ENCODE measurements around the gene AGRN.

Gene AGRN

DNA sequence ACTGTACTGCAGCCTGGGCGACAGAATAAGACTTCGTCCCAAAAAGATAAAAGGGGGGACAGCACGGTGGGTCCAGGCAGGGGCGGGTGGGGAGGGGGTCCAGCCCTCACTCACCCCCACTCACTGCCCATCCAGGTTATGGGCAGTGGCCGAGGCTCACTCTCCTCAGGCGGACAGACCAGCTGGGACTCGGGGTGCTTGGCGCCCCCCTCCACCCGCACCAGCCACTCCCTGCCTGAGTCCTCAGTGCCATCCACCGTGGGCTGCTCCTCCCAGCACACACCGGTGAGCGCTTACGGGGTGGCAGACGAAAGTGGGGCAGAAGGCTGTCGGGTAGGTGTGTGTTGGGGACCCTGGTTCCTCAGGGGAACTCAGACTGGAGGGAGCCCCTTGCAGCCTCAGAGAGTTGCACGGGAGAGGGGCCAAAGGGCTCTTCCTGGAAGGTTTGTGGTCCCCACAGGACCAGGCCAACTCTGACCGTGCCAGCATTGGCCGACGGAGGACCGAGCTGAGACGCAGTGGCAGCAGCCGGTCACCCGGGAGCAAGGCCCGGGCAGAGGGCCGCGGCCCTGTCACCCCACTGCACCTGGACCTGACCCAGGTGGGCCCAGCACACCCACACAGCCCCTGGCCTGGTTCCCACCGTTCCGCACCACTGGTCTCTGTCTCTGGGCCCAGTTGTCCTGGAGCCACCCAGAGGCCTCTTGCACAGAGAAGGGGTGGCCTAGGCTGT is 47.0 kb upstream of the AGRN start:
- no peak for ATAC-seq
- no peak for TF ChIP-seq ZFP30 (CRISPR knock-in tag; IDR thresholded peaks at IDR 0.05)
- TF ChIP-seq RARB (CRISPR knock-in tag; IDR thresholded peaks at IDR 0.05), result no peak
- no peak for TF ChIP-seq ZC3H10 (CRISPR knock-in tag; IDR thresholded peaks at IDR 0.05)
- TF ChIP-seq TSHZ2 (CRISPR knock-in tag; IDR thresholded peaks at IDR 0.05), result no peak
- TF ChIP-seq CSDC2 (CRISPR knock-in tag; IDR thresholded peaks at IDR 0.05), result no peak
- no peak for TF ChIP-seq ZNF70 (CRISPR knock-in tag; IDR thresholded peaks at IDR 0.05)
- no peak for TF ChIP-seq SNAI2 (CRISPR knock-in tag; IDR thresholded peaks at IDR 0.05)
- no peak for TF ChIP-seq CSRNP3 (CRISPR knock-in tag; IDR thresholded peaks at IDR 0.05)
- no peak for TF ChIP-seq PATZ1 (CRISPR knock-in tag; IDR thresholded peaks at IDR 0.05; ENCODE audit: borderline replicate concordance)
- TF ChIP-seq PPARA (CRISPR knock-in tag; IDR thresholded peaks at IDR 0.05; ENCODE audit: borderline replicate concordance), result no peak
- TF ChIP-seq ZNF8 (CRISPR knock-in tag; IDR thresholded peaks at IDR 0.05), result no peak
- TF ChIP-seq ESRRG (CRISPR knock-in tag; IDR thresholded peaks at IDR 0.05), result no peak
- TF ChIP-seq ZFP3 (CRISPR knock-in tag; IDR thresholded peaks at IDR 0.05), result no peak
- no peak for TF ChIP-seq ZNF565 (CRISPR knock-in tag; conservative IDR thresholded peaks at IDR 0.05; ENCODE audit: low read depth)
- no peak for TF ChIP-seq GLIS3 (CRISPR knock-in tag; IDR thresholded peaks at IDR 0.05)
- TF ChIP-seq ARNTL (CRISPR knock-in tag; IDR thresholded peaks at IDR 0.05; ENCODE audit: borderline replicate concordance, low read depth), result no peak

GRCh38 chr1:973459-974292 is 46.2 kb upstream of the AGRN start:
- no peak for ATAC-seq
- TF ChIP-seq OSR1 (CRISPR knock-in tag; IDR thresholded peaks at IDR 0.05) (no peak), PPARA (CRISPR knock-in tag; IDR thresholded peaks at IDR 0.05; ENCODE audit: borderline replicate concordance) (no peak), ZNF70 (CRISPR knock-in tag; IDR thresholded peaks at IDR 0.05) (no peak), RARB (CRISPR knock-in tag; IDR thresholded peaks at IDR 0.05) (no peak), ESRRG (CRISPR knock-in tag; IDR thresholded peaks at IDR 0.05) (no peak), ZC3H10 (CRISPR knock-in tag; IDR thresholded peaks at IDR 0.05) (no peak)

DNA sequence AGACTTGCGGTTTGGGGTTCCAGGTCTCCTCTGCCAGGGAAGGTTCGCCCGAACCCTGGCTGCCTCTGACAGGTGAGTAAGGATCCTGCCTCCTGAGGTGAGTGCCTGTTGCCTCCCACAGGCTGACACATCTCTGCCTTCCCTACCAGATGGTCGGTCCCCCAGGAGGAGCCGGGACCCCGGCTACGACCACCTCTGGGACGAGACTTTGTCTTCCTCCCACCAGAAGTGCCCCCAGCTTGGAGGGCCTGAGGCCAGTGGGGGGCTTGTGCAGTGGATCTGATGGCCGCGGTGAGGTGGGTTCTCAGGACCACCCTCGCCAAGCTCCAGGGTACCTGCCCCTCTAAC is 45.7 kb upstream of the AGRN start:
- ATAC-seq, result no peak
- no peak for TF ChIP-seq GLIS3 (CRISPR knock-in tag; IDR thresholded peaks at IDR 0.05)
- no peak for TF ChIP-seq ESRRG (CRISPR knock-in tag; IDR thresholded peaks at IDR 0.05)
- TF ChIP-seq PPARA (CRISPR knock-in tag; IDR thresholded peaks at IDR 0.05; ENCODE audit: borderline replicate concordance), result no peak
- no peak for TF ChIP-seq POU6F1 (CRISPR knock-in tag; IDR thresholded peaks at IDR 0.05; ENCODE audit: borderline replicate concordance, low read depth)
- no peak for TF ChIP-seq ZC3H10 (CRISPR knock-in tag; IDR thresholded peaks at IDR 0.05)
- no peak for TF ChIP-seq PATZ1 (CRISPR knock-in tag; IDR thresholded peaks at IDR 0.05; ENCODE audit: borderline replicate concordance)

Measured in SK-N-SH treated with all-trans-retinoic acid at 6 μM for 48 hours (cell line).